GM18505 (cell line): Measurements from ENCODE around the gene COL15A1.

Experiments
- ATAC-seq: cut with Tn5 transposase; IDR thresholded peaks from one replicate; pipeline ENCODE4 v1.9.1; 2021; ENCODE audit not compliant: unreplicated experiment
- POLR2A ChIP-seq: IDR thresholded peaks from 4 replicates; pipeline ENCODE4 v1.6.1; 2011; ENCODE audit warnings: borderline replicate concordance; ENCODE audit not compliant: insufficient read depth, insufficient read length; ENCODE audit errors: extremely low read depth

COL15A1 gene

GRCh38 chr9:99112750-99113413, 169.2 kb downstream of the COL15A1 start:
- no peak for ATAC-seq
- no peak for TF ChIP-seq POLR2A

- ATAC-seq = no peak
- TF ChIP-seq POLR2A = no peak
These were observed 169.8 kb downstream of the COL15A1 start for GRCh38 chr9:99113414-99114048.

- no peak for ATAC-seq
- no peak for TF ChIP-seq POLR2A
These were observed 170.3 kb downstream of the COL15A1 start for GRCh38 chr9:99114049-99114440.

GRCh38 chr9:99114846-99115500, 171.3 kb downstream of the COL15A1 start:
- no peak for TF ChIP-seq POLR2A
- ATAC-seq = no peak

GRCh38 chr9:99116003-99116411, 172.3 kb downstream of the COL15A1 start:
- no peak for ATAC-seq
- TF ChIP-seq POLR2A = no peak

- no peak for TF ChIP-seq POLR2A
These were observed 175.2 kb downstream of the COL15A1 start for GRCh38 chr9:99118782-99119466.

GRCh38 chr9:99119976-99120655, 176.4 kb downstream of the COL15A1 start:
- ATAC-seq = peak; percentile 42
- TF ChIP-seq POLR2A = no peak

More at GRCh38 chr9:99118782-99119466, 175.2 kb downstream of the COL15A1 start:
- peak; percentile 92 for ATAC-seq
